GM21576 (cell line): ENCODE measurements around the gene PPP1R14D.
"Not testable (repeated sequence)": the region's sequence is repeated elsewhere in the genome, so short reads cannot be mapped to it uniquely, and the experiment has no call there.

Experiments
- ATAC-seq: cut with Tn5 transposase; IDR thresholded peaks from one replicate; pipeline ENCODE4 v1.9.1; 2021; ENCODE audit warnings: mild to moderate bottlenecking, moderate library complexity; ENCODE audit not compliant: unreplicated experiment

The PPP1R14D gene

GRCh38 chr15:40828447-40829036 lies at the start of gene PPP1R14D:
Gene PPP1R14D, minus strand, starts transcription at chr15:40828708. Its CDS starts 67 bp downstream, at chr15:40828641.
- ATAC-seq = no peak

GRCh38 chr15:40877694-40878093 lies 49.2 kb upstream of the PPP1R14D start:
- ATAC-seq = no peak

- no peak for ATAC-seq
These were observed 47.7 kb upstream of the PPP1R14D start for GRCh38 chr15:40875991-40876730.

- peak; percentile 58 for ATAC-seq
These were observed 45.4 kb upstream of the PPP1R14D start, which contains the start of gene RHOV for GRCh38 chr15:40873694-40874561. Gene RHOV, minus strand, starts transcription at chr15:40874234. Its CDS starts 95 bp downstream, at chr15:40874139.

GRCh38 chr15:40872791-40873693 lies 44.5 kb upstream of the PPP1R14D start:
- no peak for ATAC-seq

- ATAC-seq = peak; percentile 28
These were observed 43.5 kb upstream of the PPP1R14D start for GRCh38 chr15:40871749-40872617.

GRCh38 chr15:40870716-40871115 lies 42.2 kb upstream of the PPP1R14D start:
- no peak for ATAC-seq

- ATAC-seq = no peak
These were observed 41.2 kb upstream of the PPP1R14D start for GRCh38 chr15:40869686-40870085.

GRCh38 chr15:40867199-40867598 lies 38.7 kb upstream of the PPP1R14D start:
- ATAC-seq = no peak

- ATAC-seq = no peak
These were observed 35.3 kb upstream of the PPP1R14D start for GRCh38 chr15:40863660-40864270.

- not testable (repeated sequence) for ATAC-seq
These were observed 32.6 kb upstream of the PPP1R14D start for GRCh38 chr15:40861147-40861546.

- peak; percentile 54 for ATAC-seq
These were observed 30.8 kb upstream of the PPP1R14D start for GRCh38 chr15:40859206-40859851.

GRCh38 chr15:40858706-40859105 lies 30.2 kb upstream of the PPP1R14D start:
- no peak for ATAC-seq

GRCh38 chr15:40857601-40858341 lies 29.3 kb upstream of the PPP1R14D start:
- no peak for ATAC-seq

- no peak for ATAC-seq
These were observed 28.2 kb upstream of the PPP1R14D start for GRCh38 chr15:40856746-40857145.

GRCh38 chr15:40855706-40856234 lies 27.3 kb upstream of the PPP1R14D start:
- ATAC-seq = no peak

- no peak for ATAC-seq
These were observed 25.7 kb upstream of the PPP1R14D start for GRCh38 chr15:40854161-40854560.
